Tibial nerve (tissue), 3 donors: ENCODE measurements around the gene HEATR5B.

Experiments
- CTCF ChIP-seq, 5 experiments: fragments of 200-600 bp in 3 of 5; fragments of 450-650 bp in 2 of 5; sonication (generic) in 3 of 5; IDR thresholded peaks; one replicate each; pipeline ENCODE4 v1.5.1; 2016 to 2019; ENCODE audit warnings: antibody characterized with exemption in 5 of 5, mild to moderate bottlenecking in 3 of 5, moderate library complexity in 2 of 5
- POLR2A ChIP-seq, 2 donors: fragments of 450-650 bp; IDR thresholded peaks; one replicate each; pipeline ENCODE4 v1.6.1; 2017; ENCODE audit warnings: antibody characterized with exemption in 2 of 2, mild to moderate bottlenecking in 2 of 2, moderate library complexity in 2 of 2

GRCh38 chr2:37125416-37125815 is 41.2 kb upstream of the HEATR5B start:
- TF ChIP-seq CTCF (IDR thresholded peaks at IDR 0.05) (no peak), POLR2A (IDR thresholded peaks at IDR 0.05) (no peak)
